Suppressor macrophage (primary cell): Measurements from ENCODE around the gene PMEPA1.

ENCODE experiments used
- DNase-seq, 4 experiments: peaks; one replicate each; pipeline ENCODE4 v3.0.0-alpha.2; 2020 to 2022

The PMEPA1 gene

GRCh38 chr20:57605878-57606277 lies 103.9 kb downstream of the PMEPA1 start:
- no peak for DNase-seq

DNA sequence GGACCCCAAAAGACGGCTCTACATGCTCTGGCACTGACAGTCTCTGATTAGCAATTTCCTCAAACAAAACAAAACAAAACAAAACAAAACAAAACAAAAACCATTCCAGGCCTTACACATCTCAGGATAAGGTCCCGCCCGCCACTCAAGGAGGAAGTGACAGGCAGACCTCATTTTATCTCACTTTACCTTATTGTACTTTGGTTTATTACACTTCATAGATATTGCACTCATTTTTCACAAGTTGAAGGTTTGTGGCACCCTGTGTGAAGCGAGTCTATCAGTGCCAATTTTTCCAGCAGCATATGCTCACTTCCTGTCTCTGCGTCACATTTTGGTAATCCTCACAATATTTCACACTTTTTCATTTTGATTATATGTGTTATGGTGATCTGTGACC lies 104.8 kb downstream of the PMEPA1 start:
- no peak for DNase-seq

- DNase-seq, result no peak
Observed at GRCh38 chr20:57603120-57603519, 106.7 kb downstream of the PMEPA1 start.

- DNase-seq, result no peak
Observed at GRCh38 chr20:57601737-57602136, 108.1 kb downstream of the PMEPA1 start.

DNA sequence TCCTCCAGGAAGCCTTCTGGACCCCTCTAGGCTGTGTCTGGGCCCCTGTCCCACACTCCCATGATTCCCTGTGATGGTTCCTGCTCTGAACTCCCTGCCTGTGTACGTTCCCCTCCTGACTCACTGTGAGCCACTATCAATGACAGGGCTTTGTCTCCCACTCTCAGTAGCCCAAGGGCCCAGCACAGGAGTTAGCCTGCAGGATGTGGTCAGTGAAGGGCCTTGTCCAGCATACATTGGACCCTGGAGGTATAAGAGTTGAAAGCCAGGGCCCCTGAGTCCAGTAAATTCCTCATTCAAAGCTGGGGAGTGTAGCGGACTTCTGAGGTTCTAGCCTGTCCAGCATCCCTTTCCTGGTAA lies 108.6 kb downstream of the PMEPA1 start:
- no peak for DNase-seq

- no peak for DNase-seq
Observed at GRCh38 chr20:57600320-57601210, 109.2 kb downstream of the PMEPA1 start.

- no peak for DNase-seq
Observed at GRCh38 chr20:57598491-57598890, 111.3 kb downstream of the PMEPA1 start.
